Activated gamma-delta T cell (primary cell): ENCODE data around the gene ITGB2.

Source experiments
- DNase-seq: peaks from one replicate; lab custom pipeline; 2025; lab: John Stamatoyannopoulos, UW
- total RNA-seq, 2 donors: gene quantifications; one replicate each; lab custom pipeline; 2026; lab: John Stamatoyannopoulos, UW

The ITGB2 gene
- 276 to 404 reads per million in 2 donors for total RNA-seq

- DNase-seq, result no peak
Measured at GRCh38 chr21:44920694-44921604, at the start of gene ITGB2. Gene ITGB2 (minus strand): TSS chr21:44920899. CDS start chr21:44910782, 10,117 bp downstream.

DNA sequence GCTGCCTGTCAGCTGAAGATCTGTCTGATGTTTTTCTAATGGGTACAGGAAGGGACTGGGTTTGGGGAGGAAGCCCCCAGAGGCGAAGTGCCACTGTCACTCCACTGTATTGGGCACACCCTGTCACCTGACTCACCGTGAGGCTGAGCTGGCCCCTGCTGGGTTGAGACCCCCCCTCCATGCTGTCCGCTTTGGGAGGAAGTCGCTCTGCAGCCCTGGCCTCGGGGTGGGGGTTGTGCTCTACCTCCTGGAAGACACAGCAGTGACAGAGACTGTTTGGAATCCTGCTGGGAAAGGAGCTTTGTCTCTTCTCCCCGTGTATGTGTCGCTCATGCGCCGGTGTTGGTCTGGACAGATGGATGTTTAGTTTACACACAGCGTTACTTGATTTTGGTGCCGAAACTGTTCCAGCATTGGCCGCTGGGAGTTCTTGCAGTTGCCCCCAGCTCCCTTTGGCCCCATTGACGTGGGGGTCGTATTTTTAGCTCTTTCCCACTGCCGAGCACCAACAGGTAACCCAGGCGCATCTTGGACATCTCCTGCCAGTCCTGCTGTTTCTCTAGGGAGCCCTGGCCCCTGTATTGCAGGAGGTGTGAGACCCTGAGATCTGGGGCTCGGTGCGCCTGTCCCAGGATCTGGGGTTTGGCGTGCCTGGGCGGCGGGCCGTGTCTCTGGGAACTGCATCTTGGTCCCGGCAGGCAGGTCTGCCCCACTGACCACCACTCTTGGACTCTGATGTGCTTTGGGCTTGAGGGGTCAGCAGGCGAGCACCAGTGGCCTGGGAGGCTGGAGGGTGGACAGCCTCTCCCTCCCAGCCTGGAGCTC is 49.4 kb upstream of the ITGB2 start:
- no peak for DNase-seq

DNA sequence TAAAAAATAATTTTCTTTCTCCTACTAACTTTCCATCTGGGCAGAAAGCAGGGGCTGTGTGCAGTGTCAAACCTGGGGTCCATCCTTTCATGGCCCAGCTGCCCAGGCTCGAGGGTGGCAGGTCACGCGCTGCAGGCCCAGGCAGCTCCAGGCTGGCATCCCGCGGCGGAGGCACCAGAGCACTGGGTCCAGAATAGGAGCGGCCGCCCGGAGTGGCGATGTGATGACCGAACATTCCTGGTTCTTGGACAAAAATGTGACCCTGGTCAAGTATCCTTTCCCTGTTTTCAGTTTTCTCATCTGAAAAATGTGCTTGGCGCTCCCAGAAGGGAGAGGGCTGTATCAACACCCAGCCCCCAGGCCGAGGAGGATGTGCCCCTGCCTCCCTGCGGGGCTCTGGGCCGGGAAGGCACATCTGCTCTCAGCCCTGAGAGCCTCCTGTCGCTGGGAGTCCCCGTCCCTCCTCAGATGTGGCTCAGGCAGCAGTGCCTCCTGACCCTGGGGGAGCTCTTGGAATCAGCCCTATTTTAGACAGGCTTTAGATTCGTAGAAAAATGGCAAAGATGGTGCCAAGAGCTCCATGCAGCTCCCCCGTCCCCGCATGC is 48.5 kb upstream of the ITGB2 start:
- DNase-seq, result no peak

DNA sequence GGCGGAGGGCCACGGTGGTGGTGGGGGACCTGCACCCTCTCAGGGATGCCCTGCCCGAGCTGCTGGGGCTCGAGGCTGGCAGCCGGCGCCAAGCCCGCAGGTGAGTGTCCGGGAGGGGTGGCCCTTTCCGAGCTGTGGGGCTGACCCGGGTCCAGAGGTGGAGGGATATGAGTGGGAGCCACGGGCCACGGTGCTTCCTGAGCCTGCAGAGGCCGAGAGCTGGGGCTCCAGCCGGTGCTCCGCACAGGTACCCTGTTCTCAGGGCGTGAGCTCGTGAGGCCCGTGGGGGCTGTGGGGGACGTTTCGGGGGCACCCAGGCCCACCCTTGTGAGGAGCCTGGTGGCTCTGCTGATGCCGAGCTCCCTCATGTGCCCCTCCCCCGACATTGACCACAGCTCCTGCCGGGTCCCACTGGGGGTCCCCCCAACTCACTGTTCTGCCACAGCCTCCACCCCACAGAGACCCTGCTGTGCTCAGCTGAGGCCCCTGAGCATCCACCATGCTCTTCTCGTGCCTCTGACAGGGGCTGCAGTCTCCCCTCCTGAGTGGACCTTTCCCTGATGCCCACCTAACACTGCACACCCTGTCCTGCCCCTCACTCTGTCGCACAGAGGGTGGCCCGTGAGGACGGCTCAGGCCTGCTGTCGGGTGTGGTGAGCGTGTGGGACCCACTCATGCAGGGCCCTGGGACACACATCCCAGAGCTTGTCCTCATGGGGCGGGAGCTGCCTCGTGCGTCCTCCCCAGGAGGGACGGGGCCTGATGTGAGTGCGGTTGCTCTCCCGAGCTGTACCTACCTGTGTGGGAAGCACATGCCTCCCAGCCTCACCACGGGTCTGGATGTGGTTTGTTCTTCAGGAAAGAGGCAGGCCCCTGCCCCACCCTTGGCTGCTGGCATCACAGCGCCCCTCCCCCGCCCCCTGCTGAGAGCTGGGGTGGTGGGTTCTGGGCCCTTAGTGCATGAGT is 46.7 kb upstream of the ITGB2 start:
- DNase-seq, result no peak

- DNase-seq, result no peak
Measured at GRCh38 chr21:44966135-44967081, 45.7 kb upstream of the ITGB2 start.

DNA sequence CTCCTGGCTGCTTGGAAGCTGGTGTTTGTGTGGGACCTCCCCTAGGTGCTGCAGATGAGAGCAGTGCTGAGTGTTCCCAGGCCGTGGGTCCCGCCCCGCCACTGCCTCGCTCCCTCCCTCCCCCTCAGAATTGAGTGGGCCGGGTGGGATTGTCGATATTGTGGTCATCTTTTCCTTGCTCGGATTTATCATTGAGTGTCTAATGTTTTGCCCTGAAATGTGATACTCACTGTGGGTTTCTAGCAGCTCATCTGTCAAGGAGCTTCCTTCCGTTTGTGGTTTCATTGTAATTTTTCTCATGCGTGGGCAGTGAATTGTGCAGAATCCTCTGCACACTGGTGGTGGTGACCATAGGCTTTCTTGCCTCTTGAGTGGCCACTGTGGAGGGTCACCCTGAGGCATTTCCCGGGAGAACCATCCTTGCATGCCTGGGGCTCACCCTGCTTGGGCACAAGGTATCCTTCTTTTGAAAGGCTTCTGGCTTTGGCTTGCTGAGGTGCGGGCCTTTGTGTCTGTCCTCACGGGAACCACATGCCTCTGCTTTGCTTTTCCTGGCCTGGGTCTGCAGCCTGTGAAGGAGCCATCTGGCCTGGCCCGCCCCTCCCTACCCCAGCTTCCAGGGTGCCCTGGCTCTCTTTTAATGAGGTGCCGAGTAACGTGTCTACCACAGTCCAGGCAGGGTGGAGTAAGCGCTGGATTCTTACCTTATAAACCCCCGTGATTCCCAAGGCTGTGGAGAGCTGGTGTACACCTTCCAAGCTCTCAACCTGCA is 44.7 kb upstream of the ITGB2 start:
- DNase-seq, result no peak

- DNase-seq, result no peak
Measured at GRCh38 chr21:44964381-44964780, 43.7 kb upstream of the ITGB2 start.

- no peak for DNase-seq
Measured at GRCh38 chr21:44962403-44962966, 41.8 kb upstream of the ITGB2 start.

- no peak for DNase-seq
Measured at GRCh38 chr21:44960141-44961092, 39.7 kb upstream of the ITGB2 start.

GRCh38 chr21:44959376-44960091 is 38.8 kb upstream of the ITGB2 start:
- DNase-seq, result no peak

GRCh38 chr21:44958471-44959191 is 37.9 kb upstream of the ITGB2 start:
- DNase-seq, result no peak

GRCh38 chr21:44957901-44958451 is 37.3 kb upstream of the ITGB2 start:
- DNase-seq, result no peak

DNA sequence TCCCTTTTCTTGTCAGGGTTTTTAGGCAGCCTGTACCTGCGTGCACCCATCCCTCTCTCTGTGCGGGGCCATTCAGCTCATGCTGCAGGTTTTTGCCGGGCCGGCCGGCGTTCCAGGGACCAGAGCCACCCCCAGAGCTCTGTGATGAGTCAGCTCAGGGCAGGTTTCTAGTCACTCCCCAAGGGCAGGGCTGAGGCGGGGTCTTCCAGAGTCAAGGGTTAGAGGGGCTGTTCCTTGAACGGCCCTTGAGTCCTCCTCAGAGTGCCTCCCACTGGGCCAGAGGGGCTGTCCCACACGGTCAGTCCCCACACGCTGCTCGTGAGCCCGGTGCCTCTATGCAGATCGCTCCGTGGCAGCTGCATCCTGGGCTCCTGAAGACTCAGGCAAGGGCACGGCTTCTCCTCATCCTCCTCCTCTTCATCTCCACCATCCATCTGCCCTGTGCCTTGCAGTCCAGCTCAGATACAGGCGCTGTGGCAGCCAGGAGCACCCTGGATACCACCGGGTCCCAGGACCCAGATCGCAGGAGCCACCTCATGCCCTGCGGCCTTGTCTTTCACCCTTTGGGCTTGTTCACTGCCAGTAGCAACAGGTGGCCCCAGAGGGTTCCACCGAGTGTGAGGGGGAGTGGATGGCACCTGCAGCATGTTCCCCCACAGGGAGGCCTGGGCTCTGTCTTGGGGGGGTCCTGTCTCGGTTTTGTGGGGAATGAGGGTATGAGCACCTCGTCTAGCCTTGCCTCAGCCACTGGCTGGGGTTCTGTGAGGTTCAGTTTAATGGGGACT is 36.5 kb upstream of the ITGB2 start:
- DNase-seq, result no peak

- no peak for DNase-seq
Measured at GRCh38 chr21:44956356-44957046, 35.8 kb upstream of the ITGB2 start.

GRCh38 chr21:44955798-44956175 is 35.1 kb upstream of the ITGB2 start:
- DNase-seq, result no peak
